Measurements from ENCODE around the gene CDKAL1.
"Not testable (repeated sequence)": the region's sequence is repeated elsewhere in the genome, so short reads cannot be mapped to it uniquely, and the experiment has no call there.

DNA sequence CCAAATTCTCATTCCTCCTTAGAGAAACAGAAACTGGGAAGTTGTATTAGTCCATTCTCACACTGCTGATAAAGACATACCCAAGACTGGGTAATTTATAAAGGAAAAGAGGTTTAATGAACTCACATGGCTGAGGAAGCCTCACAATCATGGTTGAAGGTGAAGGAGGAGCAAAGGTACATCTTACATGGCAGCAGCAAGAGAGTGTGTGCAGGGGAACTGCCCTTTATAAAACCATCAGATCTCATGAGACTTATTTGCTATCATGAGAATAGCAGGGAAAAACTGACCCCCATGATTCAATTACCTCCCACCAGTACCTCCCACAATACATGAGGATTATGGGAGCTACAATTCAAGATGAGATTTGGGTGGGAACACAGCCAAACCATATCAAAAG is 720.2 kb downstream of the CDKAL1 start:
- TF ChIP-seq EZH2 (IDR thresholded peaks at IDR 0.05; ENCODE audit: borderline replicate concordance, low read depth, low read length, severe bottlenecking): not testable (repeated sequence)
- TF ChIP-seq, protein P1, sequence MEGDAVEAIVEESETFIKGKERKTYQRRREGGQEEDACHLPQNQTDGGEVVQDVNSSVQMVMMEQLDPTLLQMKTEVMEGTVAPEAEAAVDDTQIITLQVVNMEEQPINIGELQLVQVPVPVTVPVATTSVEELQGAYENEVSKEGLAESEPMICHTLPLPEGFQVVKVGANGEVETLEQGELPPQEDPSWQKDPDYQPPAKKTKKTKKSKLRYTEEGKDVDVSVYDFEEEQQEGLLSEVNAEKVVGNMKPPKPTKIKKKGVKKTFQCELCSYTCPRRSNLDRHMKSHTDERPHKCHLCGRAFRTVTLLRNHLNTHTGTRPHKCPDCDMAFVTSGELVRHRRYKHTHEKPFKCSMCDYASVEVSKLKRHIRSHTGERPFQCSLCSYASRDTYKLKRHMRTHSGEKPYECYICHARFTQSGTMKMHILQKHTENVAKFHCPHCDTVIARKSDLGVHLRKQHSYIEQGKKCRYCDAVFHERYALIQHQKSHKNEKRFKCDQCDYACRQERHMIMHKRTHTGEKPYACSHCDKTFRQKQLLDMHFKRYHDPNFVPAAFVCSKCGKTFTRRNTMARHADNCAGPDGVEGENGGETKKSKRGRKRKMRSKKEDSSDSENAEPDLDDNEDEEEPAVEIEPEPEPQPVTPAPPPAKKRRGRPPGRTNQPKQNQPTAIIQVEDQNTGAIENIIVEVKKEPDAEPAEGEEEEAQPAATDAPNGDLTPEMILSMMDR (IDR thresholded peaks at IDR 0.05; ENCODE audit: borderline replicate concordance, extremely low read depth, low read length, poor library complexity, severe bottlenecking): not testable (repeated sequence)

Measured in DND-41 (cell line).